ENCODE results near the gene CDH4. TPM values are rescaled to one million over a fixed set of nuclear protein-coding genes. Genes with fewer than 3 reads are reported as not detected.

The CDH4 gene
- total and polyA plus RNA-seq, 2 of the 4 experiments (the other 2 are of a cell fraction), result 1.6 to 3.5 TPM

GRCh38 chr20:61725145-61725544, 473.1 kb downstream of the CDH4 start:
- H2BK20ac ChIP-seq (ENCODE audit: low read depth, low read length), result no peak overlapping the region
- DNase-seq (no peak), ATAC-seq (ENCODE audit: low read depth) (no peak)
- peaks cover 10% of the 10 kb centered on the region; the same call in 1 of the 2 replicates for H3K9me3 ChIP-seq (ENCODE audit: control insufficient read depth, insufficient read depth, low read length)
- H3K18ac ChIP-seq (ENCODE audit: low read depth, low read length), result no peak overlapping the region
- POLR2A ChIA-PET (ENCODE audit: unreplicated experiment), result no interaction called here
- no peak overlapping the region for H2BK15ac ChIP-seq (ENCODE audit: low read depth, low read length)
- no TSS peak for BruUV-seq (replicated peaks)
- H3K27ac ChIP-seq (ENCODE audit: insufficient read depth, low read length), result no peak overlapping the region
- H3K9ac ChIP-seq (ENCODE audit: low read depth, low read length), result no peak overlapping the region
- no peak overlapping the region for H3K56ac ChIP-seq (ENCODE audit: extremely low read depth, insufficient read depth, low read length)
- no peaks in the 10 kb centered on the region for H3K79me1 ChIP-seq (ENCODE audit: low read depth in 1 of 2, low read length in 2 of 2)
- H3K14ac ChIP-seq (replicated peaks; ENCODE audit: low read depth, low read length), result no peak overlapping the region
- TF ChIP-seq RFX5 (IDR thresholded peaks at IDR 0.05; ENCODE audit: low read depth, low read length) (no peak), ELK1 (IDR thresholded peaks at IDR 0.05; ENCODE audit: borderline replicate concordance, low read depth, low read length) (no peak), RCOR1 (IDR thresholded peaks at IDR 0.05; ENCODE audit: insufficient replicate concordance, low read length) (no peak), MAFK (IDR thresholded peaks at IDR 0.05; ENCODE audit: low read depth, low read length) (no peak), POLR2A (IDR thresholded peaks at IDR 0.05; ENCODE audit: low read depth, low read length) (no peak), CEBPB (IDR thresholded peaks at IDR 0.05; ENCODE audit: low read depth, low read length) (no peak), MAZ (IDR thresholded peaks at IDR 0.05; ENCODE audit: borderline replicate concordance, low read depth, low read length) (no peak), RAD21 (IDR thresholded peaks at IDR 0.05; ENCODE audit: low read length) (no peak), FOS (IDR thresholded peaks at IDR 0.05; ENCODE audit: low read depth, low read length) (no peak), CHD1 (IDR thresholded peaks at IDR 0.05; ENCODE audit: low read depth, low read length) (no peak)
- TF ChIP-seq, protein P1, sequence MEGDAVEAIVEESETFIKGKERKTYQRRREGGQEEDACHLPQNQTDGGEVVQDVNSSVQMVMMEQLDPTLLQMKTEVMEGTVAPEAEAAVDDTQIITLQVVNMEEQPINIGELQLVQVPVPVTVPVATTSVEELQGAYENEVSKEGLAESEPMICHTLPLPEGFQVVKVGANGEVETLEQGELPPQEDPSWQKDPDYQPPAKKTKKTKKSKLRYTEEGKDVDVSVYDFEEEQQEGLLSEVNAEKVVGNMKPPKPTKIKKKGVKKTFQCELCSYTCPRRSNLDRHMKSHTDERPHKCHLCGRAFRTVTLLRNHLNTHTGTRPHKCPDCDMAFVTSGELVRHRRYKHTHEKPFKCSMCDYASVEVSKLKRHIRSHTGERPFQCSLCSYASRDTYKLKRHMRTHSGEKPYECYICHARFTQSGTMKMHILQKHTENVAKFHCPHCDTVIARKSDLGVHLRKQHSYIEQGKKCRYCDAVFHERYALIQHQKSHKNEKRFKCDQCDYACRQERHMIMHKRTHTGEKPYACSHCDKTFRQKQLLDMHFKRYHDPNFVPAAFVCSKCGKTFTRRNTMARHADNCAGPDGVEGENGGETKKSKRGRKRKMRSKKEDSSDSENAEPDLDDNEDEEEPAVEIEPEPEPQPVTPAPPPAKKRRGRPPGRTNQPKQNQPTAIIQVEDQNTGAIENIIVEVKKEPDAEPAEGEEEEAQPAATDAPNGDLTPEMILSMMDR (conservative IDR thresholded peaks at IDR 0.05; ENCODE audit: low read depth, low read length), result no peak
- H4K20me1 ChIP-seq (ENCODE audit: insufficient read depth, low read length), result no peaks in the 10 kb centered on the region
- H4K8ac ChIP-seq (ENCODE audit: low read depth in 2 of 2, low read length in 2 of 2), result no peak overlapping the region
- 91% methylated on average over 6 of the region's 8 CpGs; no CpG with 5 or more reads in 1 of the 2 experiments for WGBS, 2 experiments (ENCODE audit: extremely low coverage in 2 of 2, insufficient read length in 1 of 2)
- no peak overlapping the region for H2AK9ac ChIP-seq (replicated peaks; ENCODE audit: low read depth, low read length, poor library complexity)
- no peak overlapping the region for H3K23ac ChIP-seq (ENCODE audit: low read depth, low read length)
- H3K27me3 ChIP-seq (ENCODE audit: control insufficient read depth, insufficient read depth, low read length), result no peaks in the 10 kb centered on the region; the same call in 1 of the 2 replicates
- H2AFZ ChIP-seq (replicated peaks; ENCODE audit: low read length, poor library complexity), result no peak overlapping the region
- H3K36me3 ChIP-seq (ENCODE audit: control insufficient read depth, insufficient read depth, low read length), result no peaks in the 10 kb centered on the region
- dilution Hi-C loops (cut with HindIII; ENCODE audit: low sequenced_read_pairs, unreplicated experiment), result no loop called here
- no peak overlapping the region for H2BK5ac ChIP-seq (ENCODE audit: low read depth, low read length, poor library complexity, severe bottlenecking)
- no peak overlapping the region for H3K4ac ChIP-seq (ENCODE audit: low read depth, low read length)
- no peak overlapping the region for H3K4me3 ChIP-seq (ENCODE audit: insufficient read depth, low read depth, low read length)
- no peak overlapping the region for H2AK5ac ChIP-seq (ENCODE audit: low read depth, low read length)
- intact Hi-C loops (cut with micrococcal nuclease), result no loop called here
- no peak overlapping the region for H3K4me2 ChIP-seq (ENCODE audit: low read depth, low read length)
- no peak overlapping the region for H4K91ac ChIP-seq (ENCODE audit: insufficient read depth, low read depth, low read length)
- no peaks in the 10 kb centered on the region for H3K4me1 ChIP-seq (ENCODE audit: control insufficient read depth, insufficient read depth, low read length)
- in situ Hi-C loops (cut with MboI; ENCODE audit: low sequenced_read_pairs), result no loop called here
- H4K5ac ChIP-seq (ENCODE audit: low read depth, low read length), result no peak overlapping the region
- CTCF ChIA-PET, result interaction anchor here (1.0 kb wide), 1 partner anchor 9 kb away, joined by 4 read pairs; no protein-coding TSS in a partner anchor
- no peaks in the 10 kb centered on the region for H3K9me1 ChIP-seq (ENCODE audit: insufficient read depth, low read length)
- H2BK120ac ChIP-seq (ENCODE audit: low read depth, low read length), result no peak overlapping the region

Data from IMR-90 (cell line).